Activated effector memory CD4-positive, alpha-beta T cell treated with anti-CD3 and anti-CD28 coated beads, Interleukin-2, amount 50 U/mL, for 16 hours (primary cell): ENCODE results near the gene PLCB1.

Experiments
- DNase-seq: peaks from one replicate; pipeline ENCODE4 v3.0.0-alpha.2; 2020

The PLCB1 gene

DNA sequence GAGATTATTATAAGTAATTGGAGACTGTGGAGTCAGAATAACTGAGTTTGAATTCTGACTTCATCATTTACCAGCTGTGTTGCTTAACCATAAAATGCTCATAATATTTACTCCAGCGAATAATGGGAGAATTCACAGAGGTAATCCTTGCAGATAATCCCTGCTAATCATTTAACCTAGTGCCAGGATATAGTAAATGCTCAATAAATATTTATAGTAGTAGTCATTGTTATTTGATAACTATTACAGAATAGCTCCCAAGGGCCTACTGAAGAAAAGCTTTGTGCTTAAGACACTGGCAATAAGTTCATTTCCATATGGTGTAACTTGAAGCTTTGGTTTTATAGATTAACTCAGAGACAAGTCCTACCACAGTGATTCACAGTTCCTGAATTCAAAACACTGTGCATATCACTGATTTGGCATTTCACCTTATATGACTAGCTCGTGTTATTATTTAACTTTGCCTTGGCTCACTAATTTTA lies 728.0 kb downstream of the PLCB1 start:
- DNase-seq: no peak

DNA sequence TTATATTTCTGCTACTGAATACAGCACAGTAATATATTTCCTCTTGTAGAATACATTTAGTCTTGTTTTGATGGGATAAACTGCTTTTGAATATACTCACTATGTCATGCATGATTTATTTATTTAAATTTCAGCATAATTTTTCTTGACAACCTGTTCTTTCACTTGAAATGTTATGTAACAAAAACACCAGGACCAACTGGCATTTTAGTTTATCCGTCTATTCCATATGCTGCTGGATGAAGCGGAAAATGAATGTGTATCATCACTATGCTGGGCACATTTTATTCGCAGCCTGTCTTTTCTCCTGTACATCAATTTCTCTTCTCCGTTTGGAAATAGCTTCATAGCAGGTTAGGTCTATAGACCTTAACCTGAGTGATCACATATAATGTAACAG lies 730.0 kb downstream of the PLCB1 start:
- DNase-seq: no peak

DNA sequence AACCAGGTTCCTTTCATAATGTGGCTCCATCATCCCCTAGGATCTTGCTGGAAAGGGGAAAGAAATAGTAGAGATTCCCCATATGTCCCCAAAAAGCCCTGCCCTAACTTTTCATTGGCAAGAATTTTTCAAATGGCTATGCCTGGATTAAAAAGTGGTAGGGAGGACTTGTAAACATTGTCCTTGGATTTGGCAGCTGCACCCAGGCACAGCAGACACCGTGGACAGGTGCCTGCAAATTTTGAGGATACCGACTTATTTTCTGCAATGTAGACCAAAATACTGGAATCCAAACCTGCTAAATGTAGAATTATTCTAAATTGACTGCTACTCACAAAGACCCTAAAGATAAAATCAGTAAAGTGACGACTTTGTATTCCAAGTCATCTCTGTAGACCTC lies 733.6 kb downstream of the PLCB1 start:
- DNase-seq: no peak

DNA sequence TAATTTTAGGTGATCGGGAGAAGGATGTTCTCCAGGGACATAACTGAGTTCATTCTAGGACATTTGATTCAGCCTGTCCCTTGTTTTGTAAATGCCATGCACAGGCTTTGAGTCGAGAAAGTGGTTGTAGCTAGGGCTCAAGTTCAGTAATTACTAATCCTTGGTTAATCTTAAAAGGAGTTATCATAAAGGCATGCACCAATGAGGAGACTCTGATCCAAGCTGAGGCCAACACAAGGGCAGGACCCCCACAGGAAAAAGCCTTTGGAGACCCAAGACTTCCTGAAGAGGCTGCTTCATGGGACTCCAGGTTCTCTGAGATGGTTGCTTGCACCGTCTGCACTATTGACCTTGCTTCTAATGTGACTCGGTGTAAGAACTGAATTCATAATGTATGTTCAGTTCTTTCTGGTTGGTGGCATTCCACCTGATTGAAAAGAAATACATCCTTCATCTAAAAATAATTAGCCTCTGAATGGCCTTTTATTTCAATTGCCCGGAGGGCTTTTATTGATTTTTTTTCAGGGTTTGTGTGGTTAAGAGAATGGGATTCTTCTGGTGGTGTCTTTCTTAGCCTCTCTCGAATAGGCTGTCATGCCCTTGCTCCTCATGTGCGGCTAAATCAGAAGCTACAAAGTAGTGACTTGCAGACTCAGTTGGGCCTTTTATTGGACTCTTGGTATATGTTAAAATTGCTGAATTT lies 735.1 kb downstream of the PLCB1 start:
- DNase-seq: no peak

DNA sequence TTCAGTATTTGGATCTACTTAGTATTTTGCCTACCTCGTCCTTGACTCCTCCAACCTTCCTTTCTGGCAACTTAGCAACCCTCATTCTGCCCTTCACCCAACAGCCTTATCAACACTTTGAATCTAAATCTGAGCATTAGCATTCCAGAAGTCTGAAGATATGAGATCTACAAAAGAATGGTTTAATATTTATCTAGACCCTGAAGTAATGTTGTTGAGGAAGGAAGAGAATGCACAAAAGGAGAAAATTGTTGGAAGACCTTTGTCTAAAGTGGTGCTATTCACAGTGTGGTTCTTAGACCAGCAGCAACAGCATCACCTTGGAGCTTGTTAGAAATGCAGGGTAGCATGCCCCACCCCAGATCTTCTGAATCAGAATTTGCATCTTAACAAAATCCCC lies 738.6 kb downstream of the PLCB1 start:
- no peak for DNase-seq

DNA sequence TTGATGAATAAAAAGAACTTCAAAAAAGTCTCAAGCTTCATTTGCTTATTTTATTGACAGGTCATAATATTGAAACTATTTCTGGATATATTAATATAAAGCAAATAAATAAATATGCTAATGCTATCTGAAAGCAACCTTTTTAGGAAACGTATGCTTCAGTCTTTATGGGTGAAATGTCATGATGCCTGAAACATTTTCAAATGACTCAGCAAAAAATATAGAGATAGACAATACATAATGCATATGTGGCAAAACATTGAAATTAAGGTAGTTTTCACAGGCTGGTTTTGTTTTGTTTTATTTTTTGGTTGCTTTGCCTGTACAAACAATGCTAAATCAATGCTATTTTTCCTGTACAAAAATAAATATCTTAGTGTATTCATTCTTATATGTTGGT lies 742.4 kb downstream of the PLCB1 start:
- no peak for DNase-seq

DNA sequence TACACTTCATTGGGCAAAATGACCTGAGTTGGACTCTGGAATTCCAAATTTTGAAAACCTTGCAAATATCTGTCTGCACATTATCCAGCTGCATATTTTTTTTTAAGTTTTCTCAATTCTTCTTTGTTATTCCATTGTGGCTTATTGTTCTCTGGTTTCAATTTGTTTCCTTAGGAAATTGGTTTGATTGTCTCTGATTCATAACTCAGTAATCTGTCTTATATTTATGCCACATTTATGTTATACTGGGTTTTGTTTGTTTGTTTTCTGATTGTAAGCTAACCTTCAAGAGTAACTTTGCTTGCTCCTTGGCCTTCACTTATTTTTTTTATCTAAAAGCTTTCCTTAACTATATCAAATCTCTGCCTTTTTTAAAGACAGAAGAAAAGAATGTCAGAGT lies 743.5 kb downstream of the PLCB1 start:
- no peak for DNase-seq

DNA sequence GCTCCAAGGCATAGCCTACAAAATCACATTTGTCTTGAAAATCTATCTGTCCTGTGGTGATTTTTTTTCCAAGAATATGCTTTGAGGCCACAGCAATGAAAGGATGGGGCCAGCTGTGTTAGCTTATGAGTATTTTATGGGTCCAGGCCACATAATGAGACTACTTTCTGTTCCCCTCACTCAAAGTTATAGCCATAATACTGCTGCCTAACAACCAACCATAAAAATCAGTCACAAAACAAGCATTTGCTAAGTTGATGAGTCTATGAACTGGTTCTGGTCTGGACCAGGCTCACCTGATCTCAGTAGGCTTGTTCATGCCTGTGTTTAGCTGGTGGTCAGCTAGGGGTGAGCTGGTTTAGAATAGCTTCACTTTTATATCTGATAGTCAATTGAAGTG lies 744.3 kb downstream of the PLCB1 start:
- no peak for DNase-seq

DNA sequence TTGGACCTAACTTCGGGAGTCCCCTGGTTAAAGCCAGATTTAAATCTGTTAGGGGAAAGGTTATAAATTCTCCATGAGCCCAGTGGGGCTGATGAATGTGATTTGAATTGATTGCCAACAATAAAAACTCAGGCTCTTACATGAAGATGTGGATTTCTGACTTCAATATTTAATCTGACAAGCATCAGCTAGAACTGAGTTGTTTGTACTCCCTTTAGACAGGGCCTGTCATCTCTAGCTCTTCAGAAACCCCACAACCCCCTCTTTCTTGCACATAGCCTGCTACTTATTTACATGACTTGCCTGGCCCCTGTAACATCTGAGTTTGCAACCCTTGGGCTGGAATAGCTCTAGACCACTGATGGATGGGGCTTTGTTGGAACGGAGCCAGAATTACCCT lies 745.2 kb downstream of the PLCB1 start:
- no peak for DNase-seq

DNA sequence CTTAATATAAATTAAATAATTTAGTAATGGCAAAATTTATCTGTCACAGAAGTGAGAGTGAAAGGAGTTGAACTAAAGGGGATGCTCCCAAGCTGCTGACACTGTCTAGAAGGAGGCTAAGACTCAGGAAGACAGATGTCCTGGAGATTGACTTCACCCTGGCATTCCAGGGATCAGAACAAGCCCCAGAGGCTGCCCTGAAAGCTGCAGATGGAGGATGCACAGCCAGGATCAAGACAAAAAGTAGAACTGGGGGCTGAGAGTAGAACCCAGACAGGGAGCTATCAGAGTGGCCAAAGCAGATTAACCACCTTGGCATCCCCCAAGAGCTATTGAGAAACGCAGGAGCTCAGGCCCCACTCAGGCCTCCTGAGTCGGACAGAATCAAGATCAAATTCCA lies 747.6 kb downstream of the PLCB1 start:
- DNase-seq: no peak

DNA sequence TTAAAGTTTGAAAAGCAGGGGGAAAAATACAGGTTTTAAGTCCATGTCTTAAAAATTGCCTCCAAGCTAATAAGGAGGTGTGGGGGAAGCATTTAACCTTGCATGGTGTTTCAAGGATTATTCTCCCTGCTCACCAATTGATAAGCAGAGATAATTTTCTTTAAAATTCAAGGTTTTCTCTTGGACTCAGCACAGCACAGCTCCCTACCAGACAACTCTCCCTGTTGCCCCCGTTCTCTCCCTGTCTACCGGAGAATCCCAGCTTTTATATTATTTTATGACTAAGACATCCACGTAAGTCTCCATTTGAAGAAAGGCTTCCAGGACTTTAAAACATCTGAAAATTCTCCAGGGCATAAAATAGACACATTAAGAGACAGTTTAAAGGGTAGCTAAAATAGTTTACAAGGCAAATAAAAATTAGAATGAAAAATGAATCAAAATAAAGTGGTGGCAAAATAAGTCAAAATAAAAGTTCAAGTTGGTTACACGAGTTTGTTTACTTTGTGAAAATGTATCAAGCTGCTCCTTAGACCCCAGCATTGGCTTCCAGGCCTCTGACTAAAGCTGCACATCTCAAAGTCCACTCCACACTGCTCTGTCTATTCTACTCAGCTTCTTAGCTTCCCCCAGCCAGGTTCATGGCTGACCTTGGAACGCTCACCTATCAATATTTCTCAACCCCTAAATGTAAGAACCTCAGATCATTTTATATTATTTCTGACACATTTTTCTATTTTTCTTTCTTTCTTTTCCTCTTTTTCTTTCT lies 748.2 kb downstream of the PLCB1 start:
- no peak for DNase-seq

DNA sequence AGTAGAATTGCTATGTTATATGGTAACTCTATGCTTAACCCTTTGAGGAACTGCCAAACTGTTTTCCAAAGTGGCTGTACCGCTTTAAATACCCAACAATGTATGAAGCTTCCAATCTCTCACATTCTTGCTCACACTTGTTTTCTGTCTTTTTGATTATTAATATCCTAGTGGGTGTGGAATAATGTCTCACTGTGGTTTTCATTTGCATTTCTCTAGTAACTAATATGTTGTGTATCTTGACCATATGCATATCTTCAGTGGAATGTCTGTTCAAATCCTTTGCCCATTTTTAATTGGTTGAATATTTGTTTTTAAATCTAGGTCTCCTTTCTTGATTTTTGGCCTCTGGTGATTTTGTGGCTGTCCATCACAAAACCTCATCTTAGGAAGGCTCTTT lies 759.0 kb downstream of the PLCB1 start:
- DNase-seq: no peak

DNA sequence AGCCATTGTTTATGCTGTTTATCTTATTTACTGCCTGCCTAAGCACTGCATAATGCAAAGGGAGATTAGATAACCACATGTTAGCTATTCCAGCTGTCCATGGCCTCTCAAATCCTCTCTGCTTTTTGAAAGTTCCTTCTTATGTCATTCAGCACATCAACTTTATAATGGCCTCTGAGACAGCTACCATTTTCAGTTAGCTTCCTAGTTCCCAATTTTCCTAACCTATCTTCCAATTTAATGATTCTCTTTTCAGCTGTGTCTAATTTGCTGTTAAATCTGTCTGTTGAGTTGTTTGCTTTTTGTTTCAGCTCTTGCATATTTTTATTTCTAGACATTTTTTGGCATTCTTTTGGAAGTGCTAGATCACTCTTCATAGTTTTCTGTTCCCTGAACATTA lies 763.4 kb downstream of the PLCB1 start:
- no peak for DNase-seq

DNA sequence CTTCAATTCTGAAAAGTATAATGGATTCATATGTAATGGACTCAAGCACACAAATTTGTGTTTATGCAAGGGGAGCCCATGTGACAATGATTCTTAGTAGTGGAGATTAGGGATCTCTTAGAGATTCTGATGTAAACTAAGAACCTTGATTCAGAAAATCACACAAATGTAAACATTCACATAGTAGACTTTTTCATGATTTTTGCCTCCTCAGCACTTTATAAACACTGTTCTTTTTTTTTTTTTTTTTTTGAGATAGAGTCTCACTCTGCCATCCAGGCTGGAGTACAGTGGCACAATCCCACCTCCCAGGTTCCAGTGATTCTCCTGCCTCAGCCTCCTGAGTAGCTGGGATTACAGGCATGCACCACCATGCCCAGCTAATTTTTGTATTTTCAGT lies 766.8 kb downstream of the PLCB1 start:
- DNase-seq: no peak

DNA sequence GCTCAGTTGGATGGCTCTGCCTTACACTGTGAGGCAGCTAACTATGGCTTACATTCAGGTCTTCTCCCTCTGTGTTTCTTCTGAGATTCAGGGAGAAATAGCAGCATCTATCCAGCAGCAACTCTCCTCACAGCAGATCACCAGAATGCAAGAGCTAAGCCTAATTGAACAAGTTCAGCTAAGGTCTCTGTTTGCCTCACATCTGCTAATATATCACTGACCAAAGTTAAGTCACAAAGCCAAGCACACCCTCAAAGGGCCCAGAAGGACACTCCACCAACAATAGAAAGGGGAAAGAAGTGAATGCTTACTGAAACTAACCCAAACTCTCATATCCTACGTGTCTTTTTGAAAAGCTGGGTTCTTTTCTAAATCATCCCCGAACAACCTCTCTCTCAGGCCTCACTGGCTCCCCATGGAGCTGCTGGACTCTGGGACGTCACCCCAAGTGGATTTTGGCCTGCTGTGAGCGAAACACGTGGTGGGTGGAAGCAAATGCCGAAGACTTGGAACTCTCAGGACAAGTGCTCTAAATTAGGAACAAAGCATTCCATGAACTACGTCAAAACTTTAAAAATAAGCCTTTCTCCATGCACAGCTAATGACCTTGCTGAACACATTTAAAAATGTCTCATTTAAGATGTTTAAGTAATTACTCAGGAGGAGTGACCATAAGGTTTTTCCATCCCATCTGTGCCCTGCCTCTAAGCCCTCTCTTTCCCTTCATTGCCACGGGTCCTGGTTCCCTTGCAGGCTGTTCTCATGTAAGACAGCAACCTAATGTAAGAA lies 769.4 kb downstream of the PLCB1 start:
- no peak for DNase-seq

DNA sequence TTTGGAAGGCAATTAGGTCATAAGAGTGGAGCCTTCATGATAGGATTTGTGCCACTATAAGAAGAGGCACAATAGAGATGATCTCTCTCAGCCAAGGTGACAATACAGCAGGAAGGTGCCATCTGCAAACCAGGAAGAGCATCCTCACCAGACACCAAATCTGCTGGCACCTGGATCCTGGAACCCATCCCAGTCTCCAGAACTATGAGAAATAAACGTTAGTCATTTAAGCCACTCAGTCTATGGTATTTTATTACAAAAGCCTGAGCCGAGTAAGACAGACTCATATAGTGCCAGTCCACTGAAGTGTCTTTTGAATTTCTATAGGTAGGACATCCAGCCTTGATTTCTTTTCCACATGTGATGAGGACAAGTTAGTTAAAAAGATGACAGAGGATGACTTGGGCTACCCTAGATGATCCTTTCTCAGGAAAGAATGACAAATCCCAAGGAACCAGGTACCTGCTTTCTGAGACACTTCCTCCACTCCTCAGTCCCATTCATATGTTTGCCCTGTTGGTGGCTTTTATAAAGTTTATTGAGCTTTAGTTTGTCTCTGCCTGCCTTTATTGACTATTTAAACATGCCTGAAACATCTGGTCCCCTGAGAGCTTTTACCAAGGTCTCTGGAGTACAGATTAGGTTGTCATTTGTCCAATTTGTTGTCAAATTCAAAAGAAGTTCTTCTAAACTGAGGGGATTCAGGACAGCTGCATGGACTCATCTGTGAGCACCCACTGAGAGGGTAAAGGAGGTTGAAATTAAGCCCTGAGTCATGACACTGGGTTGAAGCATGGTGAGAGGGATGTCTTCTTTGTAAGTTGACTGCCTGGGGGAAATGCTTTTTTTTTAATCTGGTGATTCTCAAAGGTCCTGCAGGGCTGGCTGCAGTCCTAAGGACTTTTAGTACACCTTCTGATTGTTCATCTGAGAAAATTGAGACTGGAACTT lies 771.9 kb downstream of the PLCB1 start:
- no peak for DNase-seq

DNA sequence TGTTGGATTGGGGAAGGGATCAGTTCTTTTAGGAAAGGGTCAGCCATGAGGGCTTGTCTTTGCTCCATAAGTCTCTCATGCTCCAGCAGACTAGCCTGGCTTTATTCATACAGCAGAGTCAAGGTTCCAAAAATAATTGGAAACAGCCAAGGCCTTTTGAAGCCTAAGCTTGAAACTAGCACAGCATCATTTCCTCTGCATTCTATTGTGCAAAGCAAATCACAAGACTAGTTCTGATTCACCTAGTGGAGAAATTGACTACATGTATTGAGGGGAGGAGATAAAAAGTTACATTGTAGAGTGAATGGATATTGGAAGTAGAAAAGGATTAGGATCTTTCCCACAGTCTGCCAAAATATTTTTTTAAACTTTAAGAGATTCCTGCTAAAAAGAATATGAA lies 777.5 kb downstream of the PLCB1 start:
- no peak for DNase-seq

DNA sequence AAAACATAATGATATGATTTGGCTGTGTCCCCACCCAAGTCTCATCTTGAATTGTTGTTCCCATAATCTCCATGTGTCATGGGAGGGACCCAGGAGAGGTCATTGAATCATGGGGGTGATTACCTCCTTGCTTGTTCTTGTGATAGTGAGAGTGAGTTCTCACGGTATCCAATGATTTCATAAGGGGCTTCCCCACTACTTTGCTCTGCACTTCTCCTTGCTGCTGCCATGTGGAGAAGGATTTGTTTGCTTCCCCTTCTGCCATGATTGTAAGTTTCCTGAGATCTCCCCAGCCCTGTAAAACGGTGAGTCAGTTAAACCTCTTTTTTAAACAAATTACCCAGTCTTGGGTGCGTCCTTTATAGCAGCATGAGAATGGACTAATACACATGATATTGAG lies 780.0 kb downstream of the PLCB1 start:
- DNase-seq: no peak

DNA sequence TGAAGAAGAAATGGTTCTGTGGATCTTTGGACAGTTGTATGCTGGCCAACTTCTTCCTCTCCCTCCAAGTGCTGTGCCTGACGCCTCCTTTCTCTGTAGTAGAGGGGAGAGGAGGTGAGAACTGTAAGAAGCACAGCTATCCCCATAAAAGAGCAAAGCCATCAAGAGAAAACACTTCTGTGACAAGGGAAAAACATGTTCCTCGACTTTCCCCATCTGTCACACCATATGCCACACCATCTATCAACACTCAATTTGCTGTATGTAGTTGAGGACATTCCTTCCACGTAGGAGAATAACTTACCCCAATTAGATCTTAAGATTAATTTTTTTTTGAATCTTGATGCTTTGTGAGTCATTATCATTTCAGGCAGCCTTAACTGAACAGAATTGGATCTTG lies 780.7 kb downstream of the PLCB1 start:
- no peak for DNase-seq

DNA sequence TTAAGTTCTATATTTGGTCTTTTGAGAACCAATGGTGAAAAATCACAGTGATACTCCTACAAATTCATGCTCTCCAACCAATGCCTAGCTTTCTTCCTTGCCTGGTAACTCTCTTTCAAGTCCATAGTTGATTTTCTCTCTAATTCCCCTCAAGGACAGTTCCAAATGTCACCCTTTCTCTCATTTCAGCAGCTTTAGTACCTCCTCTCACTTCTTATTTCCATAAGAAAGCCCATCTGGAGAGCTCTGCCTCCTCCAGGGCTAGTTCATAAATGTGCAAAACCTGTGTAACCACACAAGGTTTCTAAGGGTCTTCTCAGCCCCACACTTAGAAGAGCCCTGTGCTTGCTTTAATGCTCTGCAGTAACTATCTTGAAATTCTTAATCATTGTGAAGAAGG lies 781.4 kb downstream of the PLCB1 start:
- no peak for DNase-seq

DNA sequence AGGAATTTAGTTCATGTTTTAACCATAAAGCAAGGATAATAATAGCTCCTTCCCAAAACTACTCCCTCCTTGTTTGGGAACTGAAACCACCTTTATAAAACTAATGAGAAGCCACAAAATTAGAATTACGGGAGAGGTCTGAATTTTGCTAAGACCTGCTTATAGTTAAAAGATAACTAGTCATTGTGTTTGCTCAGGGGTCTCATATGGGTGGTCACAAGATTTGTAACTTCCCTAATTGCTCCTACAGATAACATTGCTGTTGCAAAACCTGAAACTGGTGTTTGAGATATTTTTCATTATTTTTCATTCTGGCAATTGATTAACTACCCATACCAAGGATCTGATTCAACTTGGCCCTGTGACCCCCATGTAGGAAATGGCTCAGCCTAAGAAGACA lies 782.4 kb downstream of the PLCB1 start:
- DNase-seq: no peak

DNA sequence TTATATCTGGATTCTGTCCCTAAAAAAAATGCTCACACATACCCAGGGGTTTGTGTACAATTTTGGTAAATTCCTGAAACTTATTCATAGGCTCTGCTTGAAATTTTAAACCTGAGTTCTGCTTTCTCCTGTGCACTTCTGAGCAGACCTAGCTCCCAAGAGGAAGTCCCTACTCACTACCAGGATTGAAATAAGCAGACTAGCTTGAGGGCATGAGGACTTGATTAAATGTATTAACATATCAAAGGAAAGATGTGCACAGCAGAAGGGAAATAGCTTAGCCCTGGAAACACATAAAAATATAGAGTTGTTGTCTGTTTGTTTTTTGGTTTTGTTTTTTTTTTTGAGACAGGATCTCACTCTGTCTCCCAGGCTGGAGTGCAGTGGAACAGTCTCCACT lies 785.0 kb downstream of the PLCB1 start:
- no peak for DNase-seq

DNA sequence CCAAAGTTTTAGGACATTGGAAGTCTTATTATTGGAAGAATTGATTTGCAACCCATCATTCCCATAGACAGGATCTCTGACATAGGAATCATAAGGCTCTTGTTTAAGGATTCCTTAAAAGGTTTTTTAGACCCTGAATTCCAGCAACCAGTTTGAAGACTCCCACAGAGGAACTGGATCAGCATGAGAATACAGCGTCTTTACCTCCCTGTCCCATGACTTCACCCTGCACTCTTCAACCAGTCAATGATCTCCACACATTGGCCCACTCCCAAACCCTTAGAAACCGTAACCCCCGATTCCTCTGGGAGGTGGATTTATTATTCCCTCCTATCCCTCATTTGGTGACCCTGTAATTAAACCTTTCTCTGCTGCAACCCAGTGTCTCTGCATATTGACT lies 786.1 kb downstream of the PLCB1 start:
- DNase-seq: no peak
